ENCODE data around the gene HACD4. TPM values are rescaled to one million over a fixed set of nuclear protein-coding genes. Genes with fewer than 3 reads are reported as not detected.

HACD4 gene
- total RNA-seq, result 1 to 10 TPM; 3.3 to 5.1 (median 4.0) TPM

- peak in 1 of 2 donors; percentile 31 for DNase-seq (ENCODE audit: low spot score in 2 of 2)
- Histone ChIP-seq H3K4me1 (no peaks in the 10 kb centered on the region), H3K27ac (peak within 1 kb of the TSS; percentile 80), H3K27me3 (no peaks in the 10 kb centered on the region), H3K4me3 (peak within 1 kb of the TSS; percentile 58 to 81 (median 69)), H3K9me3 (no peaks in the 10 kb centered on the region), H3K36me3 (no peaks in the 10 kb centered on the region)
- TF ChIP-seq POLR2A (IDR thresholded peaks at IDR 0.05), result no peak
- no peak for TF ChIP-seq CTCF (IDR thresholded peaks at IDR 0.05)
- no peak for TF ChIP-seq POLR2AphosphoS5 (IDR thresholded peaks at IDR 0.05)
- intact Hi-C loops (cut with DNase I; ENCODE audit: low total_unique reads), result loop anchor here (5.0 kb wide), 1 partner anchor 909 kb away; no protein-coding TSS in a partner anchor
Measured at GRCh38 chr9:21031091-21031807, at the start of gene HACD4. Gene HACD4 (minus strand): TSS chr9:21031640. CDS start chr9:21031590, 50 bp downstream.

- intact Hi-C loops (cut with DNase I; ENCODE audit: low total_unique reads), result no loop called here
- Histone ChIP-seq H3K27me3 (no peaks in the 10 kb centered on the region), H3K9me3 (no peaks in the 10 kb centered on the region), H3K27ac (no peak overlapping the region), H3K4me3 (no peak overlapping the region), H3K4me1 (no peaks in the 10 kb centered on the region), H3K36me3 (no peaks in the 10 kb centered on the region)
- TF ChIP-seq CTCF (IDR thresholded peaks at IDR 0.05), result no peak
- no peak for TF ChIP-seq POLR2AphosphoS5 (IDR thresholded peaks at IDR 0.05)
- TF ChIP-seq POLR2A (IDR thresholded peaks at IDR 0.05), result no peak
- no peak for DNase-seq (ENCODE audit: low spot score in 2 of 2)
Measured at GRCh38 chr9:21080793-21081192, 49.4 kb upstream of the HACD4 start.

- DNase-seq (ENCODE audit: low spot score in 2 of 2), result no peak
- intact Hi-C loops (cut with DNase I; ENCODE audit: low total_unique reads), result no loop called here
- Histone ChIP-seq H3K9me3 (no peaks in the 10 kb centered on the region), H3K27me3 (no peaks in the 10 kb centered on the region), H3K4me3 (no peak overlapping the region), H3K36me3 (no peaks in the 10 kb centered on the region), H3K4me1 (no peaks in the 10 kb centered on the region), H3K27ac (no peak overlapping the region)
- TF ChIP-seq POLR2A (IDR thresholded peaks at IDR 0.05) (no peak), POLR2AphosphoS5 (IDR thresholded peaks at IDR 0.05) (no peak), CTCF (IDR thresholded peaks at IDR 0.05) (no peak)
Measured at GRCh38 chr9:21078702-21079101, 47.3 kb upstream of the HACD4 start.

- Histone ChIP-seq H3K9me3 (no peaks in the 10 kb centered on the region), H3K4me1 (no peaks in the 10 kb centered on the region), H3K36me3 (no peaks in the 10 kb centered on the region), H3K27ac (no peak within 1 kb of the TSS), H3K27me3 (no peaks in the 10 kb centered on the region), H3K4me3 (no peak within 1 kb of the TSS)
- TF ChIP-seq CTCF (IDR thresholded peaks at IDR 0.05), result no peak
- no peak for DNase-seq (ENCODE audit: low spot score in 2 of 2)
- intact Hi-C loops (cut with DNase I; ENCODE audit: low total_unique reads), result no loop called here
Measured at GRCh38 chr9:21077781-21078180, 46.3 kb upstream of the HACD4 start, which contains the start of gene IFNB1. Gene IFNB1 (minus strand): TSS chr9:21077942. CDS start chr9:21077869, 73 bp downstream.

- no peak for TF ChIP-seq POLR2A (IDR thresholded peaks at IDR 0.05)
- TF ChIP-seq POLR2AphosphoS5 (IDR thresholded peaks at IDR 0.05), result no peak
- no peak for TF ChIP-seq CTCF (IDR thresholded peaks at IDR 0.05)
- intact Hi-C loops (cut with DNase I; ENCODE audit: low total_unique reads), result no loop called here
- no peak overlapping the region for H3K27ac ChIP-seq
- no peaks in the 10 kb centered on the region for H3K4me1 ChIP-seq
- no peak overlapping the region for H3K4me3 ChIP-seq
- DNase-seq (ENCODE audit: low spot score in 2 of 2), result no peak
- no peaks in the 10 kb centered on the region for H3K27me3 ChIP-seq
- no peaks in the 10 kb centered on the region for H3K36me3 ChIP-seq
- no peaks in the 10 kb centered on the region for H3K9me3 ChIP-seq
Measured at GRCh38 chr9:21075484-21075883, 44.0 kb upstream of the HACD4 start.
